IPS-18c (cell line): ENCODE measurements around the gene SPINK9.

Source experiments
- H3K4me3 ChIP-seq: 2 replicates; pipeline ENCODE4 v1.7.0; 2013; ENCODE audit warnings: low read depth, mild to moderate bottlenecking, low read length, moderate library complexity; ENCODE audit not compliant: insufficient read depth
- H3K9me3 ChIP-seq: one replicate; pipeline ENCODE4 v1.6.1; 2013; ENCODE audit warnings: mild to moderate bottlenecking, low read length, moderate library complexity; ENCODE audit not compliant: control insufficient read depth, insufficient read depth

Gene SPINK9

GRCh38 chr5:148343603-148344487 lies 8.5 kb downstream of the SPINK9 start:
- Histone ChIP-seq H3K9me3 (peaks cover 2% of the 10 kb centered on the region), H3K4me3 (no peak overlapping the region)

GRCh38 chr5:148347706-148348105 lies 12.3 kb downstream of the SPINK9 start:
- Histone ChIP-seq H3K9me3 (no peaks in the 10 kb centered on the region), H3K4me3 (no peak overlapping the region)

- Histone ChIP-seq H3K4me3 (no peak overlapping the region), H3K9me3 (no peaks in the 10 kb centered on the region)
Observed at GRCh38 chr5:148352696-148353095, 17.3 kb downstream of the SPINK9 start.

- H3K9me3 ChIP-seq = no peaks in the 10 kb centered on the region
- H3K4me3 ChIP-seq = no peak overlapping the region
Observed at GRCh38 chr5:148353634-148354033, 18.3 kb downstream of the SPINK9 start.

- no peak overlapping the region for H3K4me3 ChIP-seq
- H3K9me3 ChIP-seq = no peaks in the 10 kb centered on the region
Observed at GRCh38 chr5:148364343-148364742, 29.0 kb downstream of the SPINK9 start.

- no peaks in the 10 kb centered on the region for H3K9me3 ChIP-seq
- no peak overlapping the region for H3K4me3 ChIP-seq
Observed at GRCh38 chr5:148368299-148368698, 32.9 kb downstream of the SPINK9 start.

- Histone ChIP-seq H3K4me3 (no peak overlapping the region), H3K9me3 (no peaks in the 10 kb centered on the region)
Observed at GRCh38 chr5:148372166-148372725, 36.9 kb downstream of the SPINK9 start.

- no peaks in the 10 kb centered on the region for H3K9me3 ChIP-seq
- H3K4me3 ChIP-seq = no peak overlapping the region
Observed at GRCh38 chr5:148372893-148373292, 37.5 kb downstream of the SPINK9 start.

- Histone ChIP-seq H3K4me3 (no peak overlapping the region), H3K9me3 (no peaks in the 10 kb centered on the region)
Observed at GRCh38 chr5:148374690-148375360, 39.5 kb downstream of the SPINK9 start.

GRCh38 chr5:148376198-148376597 lies 40.8 kb downstream of the SPINK9 start:
- H3K9me3 ChIP-seq = no peaks in the 10 kb centered on the region
- H3K4me3 ChIP-seq = no peak overlapping the region

GRCh38 chr5:148378670-148379069 lies 43.3 kb downstream of the SPINK9 start:
- Histone ChIP-seq H3K9me3 (no peaks in the 10 kb centered on the region), H3K4me3 (no peak overlapping the region)

GRCh38 chr5:148379340-148379739 lies 44.0 kb downstream of the SPINK9 start:
- no peaks in the 10 kb centered on the region for H3K9me3 ChIP-seq

GRCh38 chr5:148381906-148382305 lies 46.5 kb downstream of the SPINK9 start:
- H3K4me3 ChIP-seq = no peak overlapping the region
- no peaks in the 10 kb centered on the region for H3K9me3 ChIP-seq

More at GRCh38 chr5:148379340-148379739, 44.0 kb downstream of the SPINK9 start:
- no peak overlapping the region for H3K4me3 ChIP-seq

- Histone ChIP-seq H3K9me3 (no peaks in the 10 kb centered on the region), H3K4me3 (peak overlapping the region; percentile 38)
Observed at GRCh38 chr5:148382961-148383360, 47.6 kb downstream of the SPINK9 start.

GRCh38 chr5:148383564-148384379 lies 48.4 kb downstream of the SPINK9 start, which contains the start of gene FBXO38:
TSS of gene FBXO38 (plus strand) at chr5:148383958. CDS start at chr5:148394777, 10,819 bp downstream.
- H3K9me3 ChIP-seq = no peaks in the 10 kb centered on the region

GRCh38 chr5:148384380-148384737 lies 49.0 kb downstream of the SPINK9 start:
- H3K4me3 ChIP-seq = peak overlapping the region; percentile 95
- H3K9me3 ChIP-seq = no peaks in the 10 kb centered on the region

More at GRCh38 chr5:148383564-148384379, 48.4 kb downstream of the SPINK9 start, which contains the start of gene FBXO38:
- H3K4me3 ChIP-seq = peak within 1 kb of the TSS; percentile 95

GRCh38 chr5:148385094-148385493 lies 49.7 kb downstream of the SPINK9 start:
- Histone ChIP-seq H3K4me3 (no peak overlapping the region), H3K9me3 (no peaks in the 10 kb centered on the region)
